CMK (cell line): ENCODE data around the gene PLPP7.

Source experiments
- DNase-seq: peaks from one replicate; pipeline ENCODE4 v3.0.0-alpha.2; 2010; ENCODE audit warnings: low read depth

Gene PLPP7

DNA sequence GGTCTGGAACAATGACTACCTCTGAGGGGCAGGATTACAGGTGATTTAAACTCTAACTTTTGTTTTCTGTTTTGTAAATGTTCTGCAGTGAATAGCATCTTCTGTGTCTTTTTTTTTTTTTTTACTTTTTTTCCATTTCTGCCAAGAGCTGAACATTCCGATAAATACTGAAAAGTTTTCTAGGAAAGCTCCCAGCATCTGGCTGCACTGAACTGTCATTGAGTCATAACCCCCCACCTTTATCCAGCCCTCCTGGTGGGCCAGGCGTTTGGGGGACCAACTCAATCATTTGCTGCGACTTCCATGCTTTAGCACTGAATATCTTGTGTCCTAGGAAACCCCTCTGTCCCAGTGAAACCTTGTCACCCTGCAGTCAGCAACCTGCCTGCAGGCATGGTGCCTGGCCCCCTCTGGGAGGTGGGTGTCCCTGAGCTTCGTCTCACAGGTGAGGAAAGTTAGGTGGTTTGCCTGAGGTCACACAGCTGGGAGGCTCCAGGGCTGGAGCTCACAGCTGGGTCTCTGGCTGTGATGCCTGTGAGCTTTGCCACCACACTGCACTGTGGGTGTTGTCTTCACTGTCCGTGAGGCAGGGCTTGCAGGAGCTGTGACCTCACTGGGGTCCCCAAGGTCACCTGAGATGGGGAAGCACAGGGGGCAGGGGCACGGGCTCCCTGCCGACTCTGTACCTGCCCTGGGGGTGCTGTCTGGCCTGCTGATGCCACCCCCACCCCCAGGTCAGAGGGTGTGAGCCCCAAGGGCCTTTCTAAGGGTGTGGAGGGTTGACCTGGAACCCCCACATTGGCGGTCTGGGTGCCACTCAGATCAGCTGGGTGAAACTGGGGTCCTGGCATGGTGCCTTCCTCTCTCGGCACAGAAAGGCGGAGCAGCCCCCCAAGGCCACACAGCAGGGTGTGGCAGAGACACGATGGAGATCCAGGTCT is 14.1 kb downstream of the PLPP7 start:
- no peak for DNase-seq

DNA sequence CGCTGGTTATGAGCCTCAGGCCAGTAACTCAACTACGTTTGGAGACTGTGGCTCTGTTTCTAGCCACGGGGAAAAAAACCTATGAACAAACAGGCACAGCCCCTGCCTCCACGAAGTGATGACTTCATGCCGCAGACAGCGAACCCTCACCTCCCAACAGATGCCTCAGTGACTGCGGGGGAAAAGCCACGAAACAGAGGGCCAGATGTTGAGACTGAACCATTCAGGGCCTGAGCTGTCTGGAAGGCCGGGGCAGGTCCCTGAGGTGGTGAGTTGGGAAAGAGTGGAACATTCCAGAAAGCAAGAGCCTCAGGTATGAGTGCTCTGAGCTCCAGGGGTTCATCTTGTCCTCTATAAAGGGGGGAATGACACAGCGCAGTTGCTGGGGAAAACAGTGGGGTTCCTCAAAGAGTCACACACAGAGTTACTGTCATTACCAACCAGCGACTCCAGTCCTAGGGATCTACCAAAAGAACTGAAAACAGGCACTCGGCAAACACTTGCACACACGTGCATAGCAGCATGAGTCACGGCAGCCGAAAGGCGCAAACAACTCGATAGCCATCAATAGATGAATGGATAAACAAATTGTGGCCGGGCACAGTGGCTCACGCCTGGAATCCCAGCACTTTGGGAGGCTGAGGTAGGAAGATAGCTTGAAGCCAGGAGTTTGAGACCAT is 15.3 kb downstream of the PLPP7 start:
- DNase-seq: no peak

GRCh38 chr9:131306397-131307004 is 17.0 kb downstream of the PLPP7 start:
- no peak for DNase-seq

GRCh38 chr9:131307974-131308373 is 18.5 kb downstream of the PLPP7 start:
- no peak for DNase-seq

DNA sequence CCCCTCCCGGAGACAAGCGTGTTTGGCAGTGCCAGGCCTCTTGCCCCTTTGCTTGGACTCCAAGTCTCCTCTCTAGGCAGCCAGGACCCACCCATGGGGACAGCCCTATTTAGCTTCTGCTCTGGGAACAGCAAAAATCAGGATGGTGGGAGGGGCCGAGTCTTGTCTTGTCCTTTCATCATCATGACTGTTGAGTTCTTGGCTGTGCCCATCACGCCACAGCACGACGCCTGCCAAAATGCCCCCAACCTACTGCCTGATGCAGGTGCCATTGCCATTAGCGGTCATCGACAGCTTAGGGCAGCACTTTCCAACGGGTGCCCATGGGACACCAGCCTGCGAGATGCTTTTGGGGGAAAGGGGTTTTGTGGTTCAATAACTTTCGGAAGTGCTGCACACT is 18.9 kb downstream of the PLPP7 start:
- no peak for DNase-seq

- DNase-seq: no peak
Measured at GRCh38 chr9:131308906-131309529, 19.5 kb downstream of the PLPP7 start.

- no peak for DNase-seq
Measured at GRCh38 chr9:131309530-131310276, 20.2 kb downstream of the PLPP7 start.

GRCh38 chr9:131310833-131311554 is 21.5 kb downstream of the PLPP7 start:
- DNase-seq: no peak

- DNase-seq: no peak
Measured at GRCh38 chr9:131312246-131312645, 22.7 kb downstream of the PLPP7 start.

DNA sequence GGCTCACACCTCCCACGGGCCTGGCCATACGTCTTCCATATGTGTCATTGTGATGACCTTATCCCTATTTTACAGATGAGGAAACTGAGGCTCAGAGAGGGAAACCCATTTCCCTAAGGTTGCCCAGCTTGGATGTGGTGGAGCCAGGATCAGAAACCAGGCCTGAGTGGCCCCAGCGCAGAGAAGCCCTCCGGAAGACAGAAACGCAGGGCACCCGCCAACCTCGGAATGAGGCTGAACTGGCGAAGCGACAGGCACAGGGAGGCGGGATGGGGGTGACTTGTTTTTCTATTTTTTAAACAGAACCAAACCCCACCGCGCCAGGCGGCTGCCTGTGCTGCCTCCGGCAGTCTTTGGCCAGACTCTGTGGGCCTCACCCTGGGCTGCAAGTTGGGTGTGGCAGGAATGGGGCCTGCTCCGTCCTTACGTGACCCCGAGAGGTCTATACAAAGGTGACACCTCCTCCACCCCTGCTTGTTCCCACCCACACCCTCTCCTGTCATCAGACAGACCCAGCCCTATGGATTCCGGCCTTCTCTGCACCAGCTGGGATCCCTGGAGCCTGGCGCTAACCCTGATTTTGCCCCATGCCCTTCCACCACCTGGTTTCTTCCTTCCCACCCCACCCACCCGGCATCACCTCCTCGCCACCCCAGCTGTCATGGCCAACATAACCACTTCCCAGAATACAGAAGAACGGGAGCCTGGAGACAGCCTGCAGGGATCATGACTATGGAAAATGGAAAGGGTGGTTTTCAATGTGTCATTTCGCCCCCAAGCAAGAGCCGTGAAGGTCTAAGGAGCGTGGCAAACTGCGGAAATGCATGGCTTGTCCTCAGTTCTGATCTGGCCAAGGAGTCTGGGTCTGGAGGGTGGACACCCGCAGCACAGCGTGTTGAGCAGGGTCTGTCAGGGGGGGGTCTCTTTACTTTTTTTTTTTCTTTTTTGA is 23.6 kb downstream of the PLPP7 start:
- DNase-seq: no peak

DNA sequence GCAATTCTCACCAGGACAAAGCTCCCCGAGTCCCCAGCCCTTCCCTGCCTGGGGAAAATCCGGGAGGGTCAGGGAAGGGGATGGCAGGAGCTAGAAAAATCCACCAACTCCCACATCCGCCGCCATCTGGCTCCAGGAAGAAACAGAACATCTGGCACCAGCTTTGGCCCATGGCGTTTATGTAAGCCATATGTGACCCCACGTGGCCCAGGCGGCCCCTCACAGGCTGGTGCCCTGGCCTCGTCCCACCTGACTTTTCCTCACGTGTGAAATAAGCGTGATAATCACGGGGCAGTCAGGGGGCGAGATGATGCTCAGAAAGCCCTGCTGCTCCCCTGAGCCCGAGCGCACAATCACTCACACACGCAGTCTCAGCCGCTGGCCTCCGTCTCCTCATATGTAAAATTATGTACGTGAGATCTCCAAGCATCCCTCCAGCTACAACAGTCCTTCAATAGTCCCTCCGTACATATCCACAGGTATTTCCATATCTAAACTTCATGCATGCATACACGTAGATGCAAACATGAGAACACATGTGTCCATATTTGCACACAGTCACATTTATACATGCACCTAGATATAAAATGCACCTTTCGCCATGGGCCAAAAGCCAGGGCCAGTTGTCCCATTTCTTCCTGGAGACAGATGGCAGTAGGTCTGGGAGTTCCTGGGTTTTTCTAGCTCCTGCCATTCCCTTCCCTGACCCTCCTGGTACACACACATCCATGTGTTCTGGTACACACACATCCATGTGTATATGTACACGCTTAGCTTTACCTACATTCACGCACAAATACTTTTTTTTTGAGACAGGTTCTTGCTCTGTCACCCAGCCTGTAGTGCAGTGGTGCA is 28.9 kb downstream of the PLPP7 start:
- DNase-seq: no peak

DNA sequence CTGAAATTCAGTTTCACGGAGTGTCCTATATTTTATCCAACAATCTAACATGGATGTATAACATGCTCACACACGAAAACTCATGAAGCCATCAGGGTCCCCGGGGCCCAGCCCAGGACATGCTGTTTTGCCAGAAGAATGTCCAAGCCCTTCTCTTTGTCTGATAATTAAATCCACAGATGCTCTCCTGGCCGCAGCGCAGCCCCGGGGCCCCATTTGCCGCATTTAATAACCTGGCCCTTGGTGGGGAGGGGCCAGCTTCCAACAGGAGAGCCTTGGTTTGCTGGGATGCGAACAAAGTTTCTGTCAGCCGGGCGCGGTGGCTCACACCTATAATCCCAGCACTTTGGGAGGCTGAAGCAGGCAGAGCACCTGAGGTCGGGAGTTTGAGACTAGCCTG is 30.0 kb downstream of the PLPP7 start:
- no peak for DNase-seq

GRCh38 chr9:131320031-131320685 is 30.6 kb downstream of the PLPP7 start:
- no peak for DNase-seq

- no peak for DNase-seq
Measured at GRCh38 chr9:131323629-131324028, 34.1 kb downstream of the PLPP7 start.

DNA sequence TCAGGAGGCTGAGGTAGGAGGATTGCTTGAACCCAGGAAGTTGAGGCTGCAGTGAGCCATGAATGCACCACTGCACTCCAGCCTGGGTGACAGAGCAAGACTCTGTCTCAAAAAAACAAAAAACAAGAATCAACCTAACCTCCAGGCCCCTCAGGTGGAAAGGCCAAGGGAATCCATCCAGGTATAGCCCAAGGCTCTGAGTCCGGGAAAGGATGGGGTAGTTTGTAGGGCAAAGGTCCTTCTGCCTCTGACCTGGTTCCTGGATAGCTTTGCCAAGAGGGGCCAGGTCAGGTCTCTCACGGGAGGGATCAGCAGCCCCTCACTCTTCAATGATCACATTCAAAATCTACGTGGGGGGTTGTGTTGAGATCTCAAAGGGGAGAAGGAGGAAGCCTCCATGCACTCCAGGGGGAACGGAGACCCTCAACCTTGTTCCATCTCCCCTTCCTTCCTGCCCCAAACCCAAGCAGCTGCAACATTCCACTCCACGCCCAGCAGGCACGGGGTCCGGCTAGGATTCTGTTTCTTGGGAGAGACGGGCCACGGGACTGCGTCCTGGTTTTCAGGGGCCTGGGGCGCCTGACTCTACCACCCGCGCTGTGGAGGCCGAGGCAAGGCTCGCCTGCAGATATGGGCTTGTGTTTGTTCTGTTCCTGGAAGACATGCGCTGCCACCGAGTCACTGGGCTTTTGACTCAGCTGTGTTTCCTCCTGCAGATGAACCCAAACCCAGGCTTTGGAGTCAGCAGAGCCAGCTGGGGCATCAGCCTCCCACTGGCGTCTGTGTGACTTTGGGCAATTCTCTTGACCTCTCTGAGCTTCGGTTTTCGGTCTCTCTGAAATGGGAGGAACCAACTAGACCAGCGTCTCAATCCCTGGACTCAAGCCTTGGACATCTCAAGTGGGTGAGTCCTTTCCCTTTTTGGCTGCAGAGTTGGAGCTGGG is 35.5 kb downstream of the PLPP7 start:
- DNase-seq: no peak

GRCh38 chr9:131329241-131329641 is 39.7 kb downstream of the PLPP7 start:
- no peak for DNase-seq
